ENCODE data around the gene F2RL1.
"Not testable (repeated sequence)": the region's sequence is repeated elsewhere in the genome, so short reads cannot be mapped to it uniquely, and the experiment has no call there.

Gene F2RL1

DNA sequence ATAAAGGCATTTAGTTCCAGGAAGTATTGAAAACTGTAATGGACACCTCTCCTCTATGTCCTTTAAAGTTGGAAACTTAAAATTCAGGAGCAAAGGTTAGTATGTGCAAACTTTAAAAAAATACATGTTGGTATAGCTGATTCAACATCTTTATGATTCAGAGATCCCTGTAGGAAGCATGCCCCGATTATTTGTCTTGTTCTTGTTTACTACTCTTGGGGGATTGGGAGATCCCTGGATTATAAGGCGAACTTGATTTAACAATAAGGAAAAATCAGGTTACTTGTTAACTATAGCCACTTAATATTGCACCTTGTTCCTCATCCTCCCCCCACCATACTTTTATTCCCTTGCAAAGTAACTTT is 1.7 kb downstream of the F2RL1 start:
- no peak for DNase-seq
- TF ChIP-seq, protein P1, sequence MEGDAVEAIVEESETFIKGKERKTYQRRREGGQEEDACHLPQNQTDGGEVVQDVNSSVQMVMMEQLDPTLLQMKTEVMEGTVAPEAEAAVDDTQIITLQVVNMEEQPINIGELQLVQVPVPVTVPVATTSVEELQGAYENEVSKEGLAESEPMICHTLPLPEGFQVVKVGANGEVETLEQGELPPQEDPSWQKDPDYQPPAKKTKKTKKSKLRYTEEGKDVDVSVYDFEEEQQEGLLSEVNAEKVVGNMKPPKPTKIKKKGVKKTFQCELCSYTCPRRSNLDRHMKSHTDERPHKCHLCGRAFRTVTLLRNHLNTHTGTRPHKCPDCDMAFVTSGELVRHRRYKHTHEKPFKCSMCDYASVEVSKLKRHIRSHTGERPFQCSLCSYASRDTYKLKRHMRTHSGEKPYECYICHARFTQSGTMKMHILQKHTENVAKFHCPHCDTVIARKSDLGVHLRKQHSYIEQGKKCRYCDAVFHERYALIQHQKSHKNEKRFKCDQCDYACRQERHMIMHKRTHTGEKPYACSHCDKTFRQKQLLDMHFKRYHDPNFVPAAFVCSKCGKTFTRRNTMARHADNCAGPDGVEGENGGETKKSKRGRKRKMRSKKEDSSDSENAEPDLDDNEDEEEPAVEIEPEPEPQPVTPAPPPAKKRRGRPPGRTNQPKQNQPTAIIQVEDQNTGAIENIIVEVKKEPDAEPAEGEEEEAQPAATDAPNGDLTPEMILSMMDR (IDR thresholded peaks at IDR 0.05), result no peak
- Mint-ChIP-seq H3K27ac (no peak overlapping the region), H3K9me3 (peaks cover 4% of the 10 kb centered on the region), H3K36me3 (ENCODE audit: low read depth) (peaks cover 4% of the 10 kb centered on the region), H3K27me3 (ENCODE audit: low read depth, poor library complexity) (peaks cover 69% of the 10 kb centered on the region), H3K4me3 (no peak overlapping the region), H3K4me1 (peaks cover 19% of the 10 kb centered on the region)

DNA sequence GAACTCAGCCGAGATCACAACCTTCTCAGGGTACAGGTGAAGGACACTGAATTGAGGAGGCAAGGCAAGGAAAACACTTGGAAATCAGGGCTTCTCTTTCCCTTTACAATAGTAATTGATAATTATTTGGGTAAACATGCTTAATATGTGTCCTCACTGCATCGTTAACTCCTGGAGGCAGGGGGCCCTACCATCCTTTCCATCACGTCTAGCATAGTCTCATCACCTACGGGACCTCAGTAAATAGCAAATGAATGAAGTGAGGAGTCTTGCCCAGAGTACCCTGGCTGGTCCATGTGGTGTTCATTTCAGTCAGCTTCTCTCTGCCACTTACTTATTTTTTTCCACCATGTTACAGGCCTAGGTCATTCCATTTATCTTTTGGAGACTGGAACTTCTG is 2.3 kb downstream of the F2RL1 start:
- DNase-seq, result no peak
- Mint-ChIP-seq H3K4me3 (no peak overlapping the region), H3K9me3 (peaks cover 4% of the 10 kb centered on the region), H3K4me1 (peaks cover 19% of the 10 kb centered on the region), H3K27ac (no peak overlapping the region), H3K27me3 (ENCODE audit: low read depth, poor library complexity) (peaks cover 63% of the 10 kb centered on the region), H3K36me3 (ENCODE audit: low read depth) (peaks cover 4% of the 10 kb centered on the region)
- TF ChIP-seq, protein P1 (IDR thresholded peaks at IDR 0.05), result no peak

DNA sequence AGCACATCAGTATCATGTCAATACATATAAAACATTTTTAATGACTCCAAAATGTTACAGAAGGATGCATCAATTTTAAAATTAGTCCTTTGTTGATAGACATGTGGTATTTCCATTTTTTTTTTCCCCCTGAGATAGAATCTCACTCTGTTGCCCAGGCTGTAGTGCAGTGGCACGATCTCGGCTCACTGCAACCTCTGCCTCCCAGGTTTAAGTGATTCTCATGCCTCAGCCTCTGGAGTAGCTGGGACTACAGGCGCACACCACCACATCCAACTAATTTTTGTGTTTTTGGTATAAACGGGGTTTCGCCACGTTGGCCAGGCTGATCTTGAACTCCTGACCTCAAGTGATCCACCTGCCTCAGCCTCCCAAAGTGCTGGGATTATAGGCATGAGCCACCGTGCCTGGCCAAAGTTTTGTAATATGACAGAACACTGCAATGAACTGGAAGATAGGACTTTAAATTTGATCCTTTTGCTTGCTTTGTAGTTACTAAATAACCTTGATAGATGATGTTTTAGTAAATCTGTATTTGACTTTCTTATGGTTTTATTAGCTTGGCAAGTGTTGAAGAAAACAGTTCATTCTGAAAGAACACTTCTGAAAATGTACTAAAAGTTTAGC is 3.4 kb downstream of the F2RL1 start:
- Mint-ChIP-seq H3K4me1 (peaks cover 19% of the 10 kb centered on the region), H3K27me3 (ENCODE audit: low read depth, poor library complexity) (peaks cover 52% of the 10 kb centered on the region)
- H3K4me3 Mint-ChIP-seq; H3K27ac Mint-ChIP-seq; H3K9me3 Mint-ChIP-seq; DNase-seq; H3K36me3 Mint-ChIP-seq (ENCODE audit: low read depth): not testable (repeated sequence)

DNA sequence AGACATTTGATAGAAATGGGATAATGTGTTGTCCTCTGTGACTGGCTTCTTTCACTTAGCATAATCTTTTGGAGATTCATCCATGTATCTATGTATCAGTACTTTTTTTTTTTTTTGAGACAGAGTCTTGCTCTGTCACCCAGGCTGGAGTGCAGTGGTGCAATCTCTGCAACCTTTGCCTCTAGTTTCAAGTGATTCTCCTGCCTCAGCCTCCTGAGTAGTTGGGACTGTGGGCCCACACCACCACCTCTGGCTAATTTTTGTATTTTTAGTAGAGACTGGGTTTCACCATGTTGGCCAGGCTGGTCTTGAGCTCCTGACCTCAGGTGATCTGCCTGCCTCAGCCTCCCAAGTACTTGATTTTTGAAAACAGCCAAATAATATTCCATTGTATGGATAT is 7.6 kb downstream of the F2RL1 start:
- DNase-seq; H3K4me3 Mint-ChIP-seq; H3K36me3 Mint-ChIP-seq (ENCODE audit: low read depth); H3K27me3 Mint-ChIP-seq (ENCODE audit: low read depth, poor library complexity); H3K27ac Mint-ChIP-seq; H3K4me1 Mint-ChIP-seq; H3K9me3 Mint-ChIP-seq: not testable (repeated sequence)

DNA sequence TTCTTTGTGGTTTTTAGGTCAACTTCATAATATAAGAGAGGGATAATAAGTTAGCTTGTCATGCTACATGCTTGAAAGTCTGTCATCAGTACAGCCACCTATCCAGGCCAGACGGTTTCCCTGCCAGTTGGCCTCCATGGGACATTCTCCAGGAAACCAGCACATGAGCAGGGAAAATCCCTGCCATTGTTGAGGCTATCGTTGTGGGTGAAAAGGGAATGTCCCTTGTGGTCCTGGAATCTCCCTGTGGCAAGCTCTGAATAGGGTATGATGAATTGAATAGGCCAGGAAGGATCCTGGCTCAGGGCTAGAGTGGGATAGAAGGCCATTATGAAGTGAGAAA is 12.3 kb downstream of the F2RL1 start:
- Mint-ChIP-seq H3K27ac (peak overlapping the region; percentile 66), H3K36me3 (ENCODE audit: low read depth) (no peaks in the 10 kb centered on the region), H3K9me3 (no peaks in the 10 kb centered on the region), H3K4me3 (no peak overlapping the region), H3K4me1 (no peaks in the 10 kb centered on the region), H3K27me3 (ENCODE audit: low read depth, poor library complexity) (no peaks in the 10 kb centered on the region)
- DNase-seq, result no peak
- TF ChIP-seq, protein P1 (IDR thresholded peaks at IDR 0.05), result no peak

DNA sequence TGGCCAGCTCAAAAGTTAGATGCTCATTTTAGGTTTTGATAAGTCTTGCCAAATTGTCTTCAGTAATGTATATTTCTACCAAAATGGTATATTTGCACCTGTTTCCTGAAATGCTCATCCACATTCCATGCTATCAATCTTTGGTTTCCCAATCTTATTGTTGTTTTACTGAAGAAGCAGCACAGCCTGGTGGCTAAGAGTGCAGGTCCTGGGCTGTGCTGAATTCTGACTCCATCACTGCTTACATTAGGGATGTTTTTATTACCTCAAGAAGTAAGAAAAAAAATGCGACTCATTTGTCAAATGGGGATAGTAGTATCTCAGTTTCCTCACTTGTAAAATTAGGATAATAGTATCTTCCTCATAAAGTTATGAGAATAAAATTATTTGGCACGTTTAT is 17.4 kb downstream of the F2RL1 start:
- Mint-ChIP-seq H3K36me3 (ENCODE audit: low read depth) (no peaks in the 10 kb centered on the region), H3K4me3 (no peak overlapping the region), H3K27me3 (ENCODE audit: low read depth, poor library complexity) (no peaks in the 10 kb centered on the region), H3K4me1 (peaks cover 18% of the 10 kb centered on the region), H3K27ac (no peak overlapping the region), H3K9me3 (no peaks in the 10 kb centered on the region)
- no peak for DNase-seq
- TF ChIP-seq, protein P1 (IDR thresholded peaks at IDR 0.05), result no peak

DNA sequence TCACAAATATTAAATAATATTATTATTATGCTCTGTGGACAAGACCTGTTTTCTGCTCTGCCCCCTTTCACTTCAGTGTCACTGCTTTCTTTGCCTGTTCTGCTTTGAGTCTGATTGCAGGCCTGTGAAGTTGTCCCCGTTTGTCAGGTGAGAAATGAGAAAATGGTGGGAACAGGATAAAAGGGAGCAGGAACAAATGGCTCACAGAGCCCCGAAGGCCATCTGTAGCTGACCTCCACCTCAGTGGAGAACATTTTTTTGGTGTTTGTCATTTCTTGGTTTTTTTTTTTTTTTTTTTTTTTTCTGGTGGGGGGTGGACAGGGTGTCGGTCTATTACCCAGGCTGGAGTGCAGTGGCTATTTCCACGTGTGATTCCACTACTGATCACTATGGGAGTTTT is 17.8 kb downstream of the F2RL1 start:
- peaks cover 18% of the 10 kb centered on the region for H3K4me1 Mint-ChIP-seq
- H3K4me3 Mint-ChIP-seq, result no peak overlapping the region
- TF ChIP-seq, protein P1 (IDR thresholded peaks at IDR 0.05), result no peak
- DNase-seq, result no peak
- H3K27me3 Mint-ChIP-seq (ENCODE audit: low read depth, poor library complexity), result no peaks in the 10 kb centered on the region
- no peak overlapping the region for H3K27ac Mint-ChIP-seq
- no peaks in the 10 kb centered on the region for H3K9me3 Mint-ChIP-seq
- no peaks in the 10 kb centered on the region for H3K36me3 Mint-ChIP-seq (ENCODE audit: low read depth)

Data from nephron progenitor cell (in vitro differentiated cells).